ENCODE data around the gene PCDHGA3.

The PCDHGA3 gene

GRCh38 chr5:141355641-141356040 lies 12.0 kb downstream of the PCDHGA3 start:
- no peak for TF ChIP-seq CTCF (conservative IDR thresholded peaks at IDR 0.05; ENCODE audit: low read depth, low read length)
- Histone ChIP-seq H3K9ac (no peak overlapping the region), H3K27ac (no peak overlapping the region), H3K4me3 (IDR thresholded peaks at IDR 0.05; ENCODE audit: insufficient read depth, low read depth, low read length) (no peak overlapping the region), H2AFZ (ENCODE audit: low read depth) (no peak overlapping the region), H3K4me2 (no peak overlapping the region), H3K36me3 (ENCODE audit: insufficient read depth) (no peaks in the 10 kb centered on the region), H3K27me3 (ENCODE audit: insufficient read depth, low read depth) (no peaks in the 10 kb centered on the region), H3K79me2 (ENCODE audit: insufficient read depth, low read depth) (no peaks in the 10 kb centered on the region), H4K20me1 (ENCODE audit: insufficient read depth) (no peaks in the 10 kb centered on the region), H3K4me1 (ENCODE audit: low read depth, poor library complexity, severe bottlenecking) (no peaks in the 10 kb centered on the region)

- Histone ChIP-seq H4K20me1 (ENCODE audit: insufficient read depth) (no peaks in the 10 kb centered on the region), H3K4me2 (no peak overlapping the region), H3K79me2 (ENCODE audit: insufficient read depth, low read depth) (no peaks in the 10 kb centered on the region), H3K4me1 (ENCODE audit: low read depth, poor library complexity, severe bottlenecking) (no peaks in the 10 kb centered on the region), H3K36me3 (ENCODE audit: insufficient read depth) (no peaks in the 10 kb centered on the region), H3K27ac (no peak overlapping the region), H2AFZ (ENCODE audit: low read depth) (no peak overlapping the region), H3K9ac (no peak overlapping the region), H3K4me3 (IDR thresholded peaks at IDR 0.05; ENCODE audit: insufficient read depth, low read depth, low read length) (no peak overlapping the region), H3K27me3 (ENCODE audit: insufficient read depth, low read depth) (no peaks in the 10 kb centered on the region)
- TF ChIP-seq CTCF (conservative IDR thresholded peaks at IDR 0.05; ENCODE audit: low read depth, low read length) = no peak
Observed at GRCh38 chr5:141356133-141356532, 12.5 kb downstream of the PCDHGA3 start.

- no peak overlapping the region for H2AFZ ChIP-seq (ENCODE audit: low read depth)
- no peak for TF ChIP-seq CTCF (conservative IDR thresholded peaks at IDR 0.05; ENCODE audit: low read depth, low read length)
- no peak overlapping the region for H3K27ac ChIP-seq
Observed at GRCh38 chr5:141356950-141357349, 13.3 kb downstream of the PCDHGA3 start.

GRCh38 chr5:141359790-141360426 lies 16.3 kb downstream of the PCDHGA3 start, which contains the start of gene PCDHGB2:
TSS of gene PCDHGB2 (plus strand) at chr5:141359994. CDS start at chr5:141360136, 142 bp downstream.
- Histone ChIP-seq H3K4me3 (IDR thresholded peaks at IDR 0.05; ENCODE audit: insufficient read depth, low read depth, low read length) (no peak within 1 kb of the TSS), H3K4me1 (ENCODE audit: low read depth, poor library complexity, severe bottlenecking) (no peaks in the 10 kb centered on the region), H3K27ac (no peak within 1 kb of the TSS), H3K9ac (no peak within 1 kb of the TSS), H3K4me2 (no peak within 1 kb of the TSS), H3K79me2 (ENCODE audit: insufficient read depth, low read depth) (no peaks in the 10 kb centered on the region), H2AFZ (ENCODE audit: low read depth) (no peak within 1 kb of the TSS), H3K27me3 (ENCODE audit: insufficient read depth, low read depth) (no peaks in the 10 kb centered on the region), H4K20me1 (ENCODE audit: insufficient read depth) (no peaks in the 10 kb centered on the region), H3K36me3 (ENCODE audit: insufficient read depth) (no peaks in the 10 kb centered on the region)
- no peak for TF ChIP-seq CTCF (conservative IDR thresholded peaks at IDR 0.05; ENCODE audit: low read depth, low read length)

More at GRCh38 chr5:141356950-141357349, 13.3 kb downstream of the PCDHGA3 start:
- Histone ChIP-seq H3K4me1 (ENCODE audit: low read depth, poor library complexity, severe bottlenecking) (no peaks in the 10 kb centered on the region), H3K79me2 (ENCODE audit: insufficient read depth, low read depth) (no peaks in the 10 kb centered on the region), H4K20me1 (ENCODE audit: insufficient read depth) (no peaks in the 10 kb centered on the region), H3K4me2 (no peak overlapping the region), H3K4me3 (IDR thresholded peaks at IDR 0.05; ENCODE audit: insufficient read depth, low read depth, low read length) (no peak overlapping the region), H3K9ac (no peak overlapping the region), H3K27me3 (ENCODE audit: insufficient read depth, low read depth) (no peaks in the 10 kb centered on the region), H3K36me3 (ENCODE audit: insufficient read depth) (no peaks in the 10 kb centered on the region)
